HCT116 (cell line): ENCODE results near the gene RALGAPA1. TPM values are rescaled to one million over a fixed set of nuclear protein-coding genes. Genes with fewer than 3 reads are reported as not detected.

Source experiments
- ATAC-seq: fragments of 200-7000 bp; cut with Tn5 transposase; 2 replicates; pipeline ENCODE4 v1.9.1; 2020; ENCODE audit warnings: mild to moderate bottlenecking, moderate library complexity
- BruUV-seq: library from RNA; stranded (reverse); fragments of 400-500 nt; replicated peaks from 2 replicates; lab custom pipeline; 2021; lab: Mats Ljungman, UMichigan
- CTCF ChIA-PET: fragments of 300-600 bp; sonication (Branson Sonifier 250); formaldehyde crosslinking; loops from one replicate; lab custom pipeline; 2021; ENCODE audit warnings: antibody characterized with exemption; lab: Charles Lee
- POLR2A ChIA-PET: fragments of 300-600, 350-600 bp; sonication (Branson Sonifier 250); formaldehyde crosslinking; loops from one replicate; lab custom pipeline; 2021; ENCODE audit warnings: antibody characterized with exemption; lab: Charles Lee
- RAD21 ChIA-PET, 2 experiments: fragments of 300-600 bp; sonication (Branson Sonifier 250); formaldehyde crosslinking; loops; one replicate each; lab custom pipeline; 2023; ENCODE audit warnings: low total read pairs in 2 of 2; ENCODE audit not compliant: uncharacterized antibody in 2 of 2, unreplicated experiment in 2 of 2, low non-redundant PET in 1 of 2; lab: Charles Lee
- DNase-seq: peaks from one replicate; pipeline ENCODE4 v3.0.0-alpha.2; 2010; ENCODE audit warnings: low read depth, low spot score
- H2AFZ ChIP-seq: fragments of 200-600 bp; shearing (Covaris generic), sonication (generic); 2 replicates; pipeline ENCODE4 v1.6.1; 2017; ENCODE audit warnings: low read depth, mixed run types, mixed read lengths, antibody characterized with exemption, low read length; ENCODE audit not compliant: poor library complexity, severe bottlenecking
- H3K27ac ChIP-seq: 2 replicates; pipeline ENCODE4 v1.5.1; 2012; ENCODE audit warnings: low read depth, low read length
- H3K27me3 ChIP-seq: fragments of 200-600 bp; sonication (generic); 2 replicates; pipeline ENCODE4 v1.6.1; 2016; ENCODE audit warnings: mixed run types, low read length, mixed read lengths; ENCODE audit not compliant: insufficient read depth
- H3K36me3 ChIP-seq, 2 experiments: fragments of 200-500 bp in 1 of 2; fragments of 200-600 bp in 1 of 2; sonication (Bioruptor generic) in 1 of 2; sonication (generic) in 1 of 2; 2 replicates each; pipeline versions ENCODE4 v1.5.1 to v1.6.1; 2014 to 2016; ENCODE audit warnings: low read length in 2 of 2, inconsistent platforms in 1 of 2, mixed read lengths in 1 of 2, mixed run types in 1 of 2; ENCODE audit not compliant: insufficient read depth in 2 of 2, control insufficient read depth in 1 of 2
- H3K4me1 ChIP-seq, 2 experiments: fragments of 200-600 bp in 1 of 2; sonication (generic) in 1 of 2; 2 replicates each; pipeline versions ENCODE4 v1.5.1 to v1.6.1; 2012 to 2017; ENCODE audit warnings: low read length in 2 of 2, inconsistent platforms in 1 of 2, mild to moderate bottlenecking in 1 of 2, mixed read lengths in 1 of 2, mixed run types in 1 of 2, moderate library complexity in 1 of 2; ENCODE audit not compliant: insufficient read depth in 2 of 2, control insufficient read depth in 1 of 2
- H3K4me2 ChIP-seq: fragments of 200-600 bp; sonication (generic); 2 replicates; pipeline ENCODE4 v1.6.1; 2017; ENCODE audit warnings: mixed run types, low read length, mixed read lengths
- H3K4me3 ChIP-seq, 2 experiments: fragments of 200-600 bp in 1 of 2; sonication (generic) in 1 of 2; replicated peaks in 1 of 2; 2 replicates each; pipeline ENCODE4 v1.5.1; 2011 to 2016; ENCODE audit warnings: low read length in 2 of 2, control low read depth in 1 of 2, low read depth in 1 of 2, mild to moderate bottlenecking in 1 of 2, mixed read lengths in 1 of 2, mixed run types in 1 of 2
- H3K79me2 ChIP-seq: fragments of 200-600 bp; sonication (generic); 2 replicates; pipeline ENCODE4 v1.6.1; 2017; ENCODE audit warnings: mild to moderate bottlenecking, mixed run types, low read length, moderate library complexity, mixed read lengths; ENCODE audit not compliant: insufficient read depth
- H3K9ac ChIP-seq: fragments of 200-600 bp; sonication (generic); 2 replicates; pipeline ENCODE4 v1.6.1; 2016; ENCODE audit warnings: low read length, mixed read lengths
- H3K9me2 ChIP-seq: fragments of 200-600 bp; sonication (generic), shearing (Covaris generic); 2 replicates; pipeline ENCODE4 v1.6.1; 2017; ENCODE audit warnings: mixed run types, mild to moderate bottlenecking, moderate library complexity; ENCODE audit not compliant: insufficient read depth
- H3K9me3 ChIP-seq, 2 experiments: fragments of 200-500 bp in 1 of 2; fragments of 200-600 bp in 1 of 2; sonication (Bioruptor generic) in 1 of 2; sonication (generic) in 1 of 2; 2 replicates each; pipeline ENCODE4 v1.6.1; 2014 to 2017; ENCODE audit warnings: low read length in 2 of 2, mixed read lengths in 2 of 2, inconsistent platforms in 1 of 2, low read depth in 1 of 2, mild to moderate bottlenecking in 1 of 2, mixed run types in 1 of 2, moderate library complexity in 1 of 2; ENCODE audit not compliant: control insufficient read depth in 1 of 2, insufficient read depth in 1 of 2
- H4K20me1 ChIP-seq: fragments of 200-600 bp; sonication (generic), shearing (Covaris generic); 2 replicates; pipeline ENCODE4 v1.6.1; 2017; ENCODE audit warnings: mixed run types, mild to moderate bottlenecking, moderate library complexity; ENCODE audit not compliant: insufficient read depth
- CBX3 ChIP-seq: IDR thresholded peaks from 2 replicates; pipeline ENCODE4 v1.6.1; 2012; ENCODE audit warnings: low read depth
- CEBPB ChIP-seq: IDR thresholded peaks from 2 replicates; pipeline ENCODE4 v1.6.1; 2012; ENCODE audit warnings: low read depth
- EGR1 ChIP-seq: IDR thresholded peaks from 2 replicates; pipeline ENCODE4 v1.6.1; 2012; ENCODE audit warnings: low read depth
- EZH2 ChIP-seq: fragments of 200-600 bp; sonication (generic); IDR thresholded peaks from 2 replicates; pipeline ENCODE4 v1.6.1; 2017; ENCODE audit warnings: antibody characterized with exemption, mixed run types
- FOSL1 ChIP-seq: IDR thresholded peaks from 2 replicates; pipeline ENCODE4 v1.6.1; 2012; ENCODE audit warnings: low read depth
- POLR2A ChIP-seq: IDR thresholded peaks from 2 replicates; pipeline ENCODE4 v1.7.0; 2011; ENCODE audit warnings: borderline replicate concordance; ENCODE audit not compliant: insufficient read depth, insufficient read length; ENCODE audit errors: extremely low read depth
- POLR2AphosphoS5 ChIP-seq: IDR thresholded peaks from 2 replicates; pipeline ENCODE4 v1.6.1; 2011; ENCODE audit warnings: mild to moderate bottlenecking, low read depth, low read length, moderate library complexity
- SIN3A ChIP-seq: IDR thresholded peaks from 2 replicates; pipeline ENCODE4 v1.6.1; 2012; ENCODE audit warnings: low read depth
- SP1 ChIP-seq: IDR thresholded peaks from 2 replicates; pipeline ENCODE4 v1.6.1; 2012; ENCODE audit warnings: low read depth
- SRF ChIP-seq: IDR thresholded peaks from 2 replicates; pipeline ENCODE4 v1.6.1; 2012; ENCODE audit warnings: low read depth
- ZFX ChIP-seq: fragments of 450-650 bp; IDR thresholded peaks from 2 replicates; pipeline ENCODE4 v1.6.1; 2017
- ZNF274 ChIP-seq: fragments of 200-500 bp; sonication (Bioruptor generic); IDR thresholded peaks from 2 replicates; pipeline ENCODE4 v1.6.1; 2014; ENCODE audit warnings: mild to moderate bottlenecking, low read depth, low read length, inconsistent platforms
- intact Hi-C: fragments of 100-400 bp; cut with micrococcal nuclease; formaldehyde crosslinking; loops from 2 replicates; pipeline ENCODE4 v1.10.0; 2022
- total RNA-seq: library from RNA; stranded (reverse); gene quantifications from one replicate; pipeline ENCODE4 v1.2.1, GENCODE V29; 2021; ENCODE audit not compliant: unreplicated experiment
- TF ChIP-seq, protein P1 (sequence below): IDR thresholded peaks from 2 replicates; pipeline ENCODE4 v1.6.1; 2012; ENCODE audit warnings: low read depth
- TF ChIP-seq, protein P2 (sequence below), 3 experiments: fragments of 200-600 bp in 1 of 3; sonication (generic) in 1 of 3; IDR thresholded peaks in 2 of 3; conservative IDR thresholded peaks in 1 of 3; 2 replicates each; pipeline ENCODE4 v1.5.1; 2012 to 2017; ENCODE audit warnings: low read depth in 2 of 3, low read length in 2 of 3, antibody characterized with exemption in 1 of 3, borderline replicate concordance in 1 of 3, control low read depth in 1 of 3, mild to moderate bottlenecking in 1 of 3, mixed read lengths in 1 of 3, mixed run types in 1 of 3, moderate library complexity in 1 of 3; ENCODE audit not compliant: insufficient read depth in 1 of 3
- TF ChIP-seq, protein P3 (sequence below): IDR thresholded peaks from 2 replicates; pipeline ENCODE4 v1.6.1; 2012

RALGAPA1 gene
- total RNA-seq, 1 experiment from 2014 or later, result 29.3 TPM

GRCh38 chr14:35849122-35849521, 40.0 kb upstream of the RALGAPA1 start:
- no peaks in the 10 kb centered on the region for H3K36me3 ChIP-seq
- H3K27ac ChIP-seq, result no peak overlapping the region
- RAD21 ChIA-PET, result no interaction called here
- no peaks in the 10 kb centered on the region for H4K20me1 ChIP-seq
- H2AFZ ChIP-seq, result no peak overlapping the region
- intact Hi-C loops, result no loop called here
- no peak for DNase-seq
- CTCF ChIA-PET, result no interaction called here
- no peaks in the 10 kb centered on the region for H3K4me1 ChIP-seq
- no peaks in the 10 kb centered on the region for H3K9me2 ChIP-seq
- no peak overlapping the region for H3K4me3 ChIP-seq
- H3K4me2 ChIP-seq, result no peak overlapping the region
- TF ChIP-seq FOSL1, result no peak
- TF ChIP-seq EZH2, result no peak
- no peak for TF ChIP-seq EGR1
- no peak for TF ChIP-seq ZFX
- no peak for TF ChIP-seq CBX3
- no peak for TF ChIP-seq CEBPB
- TF ChIP-seq, protein P1, sequence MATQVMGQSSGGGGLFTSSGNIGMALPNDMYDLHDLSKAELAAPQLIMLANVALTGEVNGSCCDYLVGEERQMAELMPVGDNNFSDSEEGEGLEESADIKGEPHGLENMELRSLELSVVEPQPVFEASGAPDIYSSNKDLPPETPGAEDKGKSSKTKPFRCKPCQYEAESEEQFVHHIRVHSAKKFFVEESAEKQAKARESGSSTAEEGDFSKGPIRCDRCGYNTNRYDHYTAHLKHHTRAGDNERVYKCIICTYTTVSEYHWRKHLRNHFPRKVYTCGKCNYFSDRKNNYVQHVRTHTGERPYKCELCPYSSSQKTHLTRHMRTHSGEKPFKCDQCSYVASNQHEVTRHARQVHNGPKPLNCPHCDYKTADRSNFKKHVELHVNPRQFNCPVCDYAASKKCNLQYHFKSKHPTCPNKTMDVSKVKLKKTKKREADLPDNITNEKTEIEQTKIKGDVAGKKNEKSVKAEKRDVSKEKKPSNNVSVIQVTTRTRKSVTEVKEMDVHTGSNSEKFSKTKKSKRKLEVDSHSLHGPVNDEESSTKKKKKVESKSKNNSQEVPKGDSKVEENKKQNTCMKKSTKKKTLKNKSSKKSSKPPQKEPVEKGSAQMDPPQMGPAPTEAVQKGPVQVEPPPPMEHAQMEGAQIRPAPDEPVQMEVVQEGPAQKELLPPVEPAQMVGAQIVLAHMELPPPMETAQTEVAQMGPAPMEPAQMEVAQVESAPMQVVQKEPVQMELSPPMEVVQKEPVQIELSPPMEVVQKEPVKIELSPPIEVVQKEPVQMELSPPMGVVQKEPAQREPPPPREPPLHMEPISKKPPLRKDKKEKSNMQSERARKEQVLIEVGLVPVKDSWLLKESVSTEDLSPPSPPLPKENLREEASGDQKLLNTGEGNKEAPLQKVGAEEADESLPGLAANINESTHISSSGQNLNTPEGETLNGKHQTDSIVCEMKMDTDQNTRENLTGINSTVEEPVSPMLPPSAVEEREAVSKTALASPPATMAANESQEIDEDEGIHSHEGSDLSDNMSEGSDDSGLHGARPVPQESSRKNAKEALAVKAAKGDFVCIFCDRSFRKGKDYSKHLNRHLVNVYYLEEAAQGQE, result no peak
- TF ChIP-seq SIN3A, result no peak
- TF ChIP-seq, protein P2, sequence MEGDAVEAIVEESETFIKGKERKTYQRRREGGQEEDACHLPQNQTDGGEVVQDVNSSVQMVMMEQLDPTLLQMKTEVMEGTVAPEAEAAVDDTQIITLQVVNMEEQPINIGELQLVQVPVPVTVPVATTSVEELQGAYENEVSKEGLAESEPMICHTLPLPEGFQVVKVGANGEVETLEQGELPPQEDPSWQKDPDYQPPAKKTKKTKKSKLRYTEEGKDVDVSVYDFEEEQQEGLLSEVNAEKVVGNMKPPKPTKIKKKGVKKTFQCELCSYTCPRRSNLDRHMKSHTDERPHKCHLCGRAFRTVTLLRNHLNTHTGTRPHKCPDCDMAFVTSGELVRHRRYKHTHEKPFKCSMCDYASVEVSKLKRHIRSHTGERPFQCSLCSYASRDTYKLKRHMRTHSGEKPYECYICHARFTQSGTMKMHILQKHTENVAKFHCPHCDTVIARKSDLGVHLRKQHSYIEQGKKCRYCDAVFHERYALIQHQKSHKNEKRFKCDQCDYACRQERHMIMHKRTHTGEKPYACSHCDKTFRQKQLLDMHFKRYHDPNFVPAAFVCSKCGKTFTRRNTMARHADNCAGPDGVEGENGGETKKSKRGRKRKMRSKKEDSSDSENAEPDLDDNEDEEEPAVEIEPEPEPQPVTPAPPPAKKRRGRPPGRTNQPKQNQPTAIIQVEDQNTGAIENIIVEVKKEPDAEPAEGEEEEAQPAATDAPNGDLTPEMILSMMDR (IDR thresholded peaks at IDR 0.05 in 2 of 3, conservative IDR thresholded peaks at IDR 0.05 in 1 of 3; ENCODE audit: borderline replicate concordance in 1 of 3, insufficient read depth in 1 of 3, low read depth in 2 of 3, low read length in 2 of 3), result no peak
- TF ChIP-seq, protein P3, sequence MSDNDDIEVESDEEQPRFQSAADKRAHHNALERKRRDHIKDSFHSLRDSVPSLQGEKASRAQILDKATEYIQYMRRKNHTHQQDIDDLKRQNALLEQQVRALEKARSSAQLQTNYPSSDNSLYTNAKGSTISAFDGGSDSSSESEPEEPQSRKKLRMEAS, result no peak
- no peak for TF ChIP-seq POLR2A
- no peak for TF ChIP-seq POLR2AphosphoS5
- TF ChIP-seq SRF, result no peak
- no peak for TF ChIP-seq ZNF274
- TF ChIP-seq SP1, result no peak
- POLR2A ChIA-PET, result no interaction called here
- H3K9me3 ChIP-seq, result no peaks in the 10 kb centered on the region
- ATAC-seq, result no peak
- no peaks in the 10 kb centered on the region for H3K79me2 ChIP-seq
- no TSS peak for BruUV-seq
- no peaks in the 10 kb centered on the region for H3K27me3 ChIP-seq
- H3K9ac ChIP-seq, result no peak overlapping the region
